ENCODE data around the gene FTO.

DNA sequence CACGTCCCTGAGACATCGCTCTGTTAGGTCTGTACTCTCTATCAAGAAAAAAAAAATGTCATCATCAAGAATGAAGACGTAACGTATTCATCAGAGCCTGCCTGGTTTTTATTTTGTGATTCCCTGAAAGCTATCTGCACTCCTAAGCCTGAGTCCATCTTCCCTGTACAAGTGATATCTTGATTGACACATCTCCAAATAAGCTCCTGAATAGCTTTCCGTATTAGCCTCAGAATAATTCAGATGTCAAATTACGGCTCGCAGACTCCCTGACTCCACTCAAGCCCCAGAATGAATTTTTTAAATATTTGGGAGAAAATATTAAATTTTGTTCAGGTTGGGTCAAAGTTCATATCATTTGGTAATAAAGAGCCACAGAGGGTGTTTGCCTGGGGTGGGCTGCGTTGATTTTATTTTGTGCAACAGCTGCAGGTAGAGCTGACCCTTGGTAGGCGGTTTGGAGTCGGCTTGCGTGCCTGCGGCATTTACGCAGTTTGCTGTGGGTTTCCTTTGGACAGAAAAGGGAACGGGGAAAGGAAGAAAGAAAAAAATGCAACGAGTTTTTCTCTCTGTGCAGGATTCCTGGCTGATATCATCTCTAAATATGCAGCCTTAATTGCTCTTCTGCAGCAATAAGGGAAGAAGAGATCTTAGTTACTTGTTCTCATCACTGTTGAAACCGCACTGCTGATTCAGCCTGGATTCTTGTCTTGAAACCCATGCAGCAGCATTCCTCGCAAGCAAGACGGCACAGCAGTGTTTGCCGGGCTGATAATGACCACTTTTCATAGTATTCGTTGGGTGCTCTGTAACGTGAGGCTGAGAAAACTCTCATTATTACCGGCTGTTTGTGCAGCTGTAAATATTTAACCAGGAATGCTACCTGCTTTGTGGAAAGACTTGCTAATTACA is 467.9 kb downstream of the FTO start:
- TF ChIP-seq, protein P1, sequence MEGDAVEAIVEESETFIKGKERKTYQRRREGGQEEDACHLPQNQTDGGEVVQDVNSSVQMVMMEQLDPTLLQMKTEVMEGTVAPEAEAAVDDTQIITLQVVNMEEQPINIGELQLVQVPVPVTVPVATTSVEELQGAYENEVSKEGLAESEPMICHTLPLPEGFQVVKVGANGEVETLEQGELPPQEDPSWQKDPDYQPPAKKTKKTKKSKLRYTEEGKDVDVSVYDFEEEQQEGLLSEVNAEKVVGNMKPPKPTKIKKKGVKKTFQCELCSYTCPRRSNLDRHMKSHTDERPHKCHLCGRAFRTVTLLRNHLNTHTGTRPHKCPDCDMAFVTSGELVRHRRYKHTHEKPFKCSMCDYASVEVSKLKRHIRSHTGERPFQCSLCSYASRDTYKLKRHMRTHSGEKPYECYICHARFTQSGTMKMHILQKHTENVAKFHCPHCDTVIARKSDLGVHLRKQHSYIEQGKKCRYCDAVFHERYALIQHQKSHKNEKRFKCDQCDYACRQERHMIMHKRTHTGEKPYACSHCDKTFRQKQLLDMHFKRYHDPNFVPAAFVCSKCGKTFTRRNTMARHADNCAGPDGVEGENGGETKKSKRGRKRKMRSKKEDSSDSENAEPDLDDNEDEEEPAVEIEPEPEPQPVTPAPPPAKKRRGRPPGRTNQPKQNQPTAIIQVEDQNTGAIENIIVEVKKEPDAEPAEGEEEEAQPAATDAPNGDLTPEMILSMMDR (IDR thresholded peaks at IDR 0.05; ENCODE audit: poor library complexity): no peak
- no peak for TF ChIP-seq EZH2 (IDR thresholded peaks at IDR 0.05; ENCODE audit: borderline replicate concordance)

Measured in hepatocyte (in vitro differentiated cells).